Measurements from ENCODE around the gene PCDHGC5.

Gene PCDHGC5

GRCh38 chr5:141513627-141514329 is 24.9 kb downstream of the PCDHGC5 start:
- DNase-seq = peak in 1 of 4 experiments; percentile 40

GRCh38 chr5:141514330-141515133 is 25.7 kb downstream of the PCDHGC5 start:
- DNase-seq = no peak

GRCh38 chr5:141515141-141515540 is 26.3 kb downstream of the PCDHGC5 start:
- no peak for DNase-seq

GRCh38 chr5:141515946-141516671 is 27.2 kb downstream of the PCDHGC5 start:
- no peak for DNase-seq

GRCh38 chr5:141516672-141517025 is 27.8 kb downstream of the PCDHGC5 start:
- DNase-seq = no peak

GRCh38 chr5:141517312-141517711 is 28.4 kb downstream of the PCDHGC5 start:
- no peak for DNase-seq

- no peak for DNase-seq
Observed at GRCh38 chr5:141517880-141518617, 29.2 kb downstream of the PCDHGC5 start.

- DNase-seq = no peak
Observed at GRCh38 chr5:141518618-141519015, 29.7 kb downstream of the PCDHGC5 start.

- DNase-seq = no peak
Observed at GRCh38 chr5:141519605-141520565, 31.0 kb downstream of the PCDHGC5 start.

GRCh38 chr5:141521244-141521781 is 32.4 kb downstream of the PCDHGC5 start:
- no peak for DNase-seq

- no peak for DNase-seq
Observed at GRCh38 chr5:141522301-141522700, 33.4 kb downstream of the PCDHGC5 start.

- no peak for DNase-seq
Observed at GRCh38 chr5:141523991-141524390, 35.1 kb downstream of the PCDHGC5 start.

GRCh38 chr5:141524604-141525597 is 36.0 kb downstream of the PCDHGC5 start:
- DNase-seq = peak; percentile 7 to 23 (median 14)

GRCh38 chr5:141525653-141526052 is 36.8 kb downstream of the PCDHGC5 start:
- DNase-seq = no peak

- DNase-seq = no peak
Observed at GRCh38 chr5:141527426-141527825, 38.5 kb downstream of the PCDHGC5 start.

- DNase-seq = no peak
Observed at GRCh38 chr5:141528291-141528984, 39.6 kb downstream of the PCDHGC5 start.

- DNase-seq = no peak
Observed at GRCh38 chr5:141529002-141529401, 40.1 kb downstream of the PCDHGC5 start.

- DNase-seq = no peak
Observed at GRCh38 chr5:141529873-141530272, 41.0 kb downstream of the PCDHGC5 start.

GRCh38 chr5:141532726-141533125 is 43.8 kb downstream of the PCDHGC5 start:
- no peak for DNase-seq
